K562 (cell line): ENCODE measurements around the gene FNBP1. TPM values are rescaled to one million over a fixed set of nuclear protein-coding genes. Genes with fewer than 3 reads are reported as not detected.

Source experiments
- C11orf30 ChIP-seq: fragments of 450-650 bp; IDR thresholded peaks from 2 replicates; pipeline ENCODE4 v1.6.1; 2016; ENCODE audit warnings: low read depth, mild to moderate bottlenecking
- DPF2 ChIP-seq: fragments of 450-650 bp; IDR thresholded peaks from 2 replicates; pipeline ENCODE4 v1.6.1; 2016
- E2F4 ChIP-seq: sonication (generic); formaldehyde crosslinking; IDR thresholded peaks from 2 replicates; pipeline ENCODE4 v1.8.0; 2022; ENCODE audit warnings: mild to moderate bottlenecking, low read depth, missing genetic modification reagents
- ELK3 ChIP-seq: fragments of 450-650 bp; formaldehyde crosslinking; IDR thresholded peaks from 2 replicates; pipeline ENCODE4 v1.4.0; 2020; ENCODE audit warnings: mild to moderate bottlenecking
- ETV1 ChIP-seq: fragments of 450-650 bp; conservative IDR thresholded peaks from 2 replicates; pipeline ENCODE4 v1.6.1; 2016; ENCODE audit warnings: missing genetic modification characterization, control low read depth, low read depth, missing compliant biosample characterization
- FOXA3 ChIP-seq, 2 experiments: fragments of 450-650 bp in 1 of 2; sonication (generic) in 1 of 2; formaldehyde crosslinking; IDR thresholded peaks in 1 of 2; conservative IDR thresholded peaks in 1 of 2; 2 replicates each; pipeline versions ENCODE4 v1.4.0 to v1.8.0; 2020 to 2022; ENCODE audit warnings: mild to moderate bottlenecking in 2 of 2, missing genetic modification reagents in 1 of 2
- GTF2A2 ChIP-seq: IDR thresholded peaks from 2 replicates; pipeline ENCODE4 v1.6.1; 2016; ENCODE audit warnings: mild to moderate bottlenecking, missing genetic modification characterization, missing compliant biosample characterization
- KDM2B ChIP-seq: fragments of 250-450 bp; sonication (Bioruptor Pico); IDR thresholded peaks from 2 replicates; pipeline ENCODE4 v1.8.0; 2021; ENCODE audit warnings: mild to moderate bottlenecking, moderate library complexity
- KLF13 ChIP-seq: fragments of 450-650 bp; IDR thresholded peaks from 2 replicates; pipeline ENCODE4 v1.6.1; 2016; ENCODE audit warnings: missing genetic modification characterization, low read depth, mild to moderate bottlenecking, missing compliant biosample characterization, moderate library complexity, borderline replicate concordance
- LARP7 ChIP-seq: fragments of 450-650 bp; IDR thresholded peaks from 2 replicates; pipeline ENCODE4 v1.6.1; 2016
- MAFF ChIP-seq: IDR thresholded peaks from 2 replicates; pipeline ENCODE4 v1.6.1; 2012; ENCODE audit warnings: low read length, improper control_type of control experiment
- MITF ChIP-seq: IDR thresholded peaks from 2 replicates; pipeline ENCODE4 v1.6.1; 2014; ENCODE audit warnings: antibody characterized with exemption
- MTA3 ChIP-seq: fragments of 450-650 bp; formaldehyde crosslinking; IDR thresholded peaks from 2 replicates; pipeline ENCODE4 v1.6.1; 2017; ENCODE audit warnings: mild to moderate bottlenecking, borderline replicate concordance
- POLR2A ChIP-seq: fragments of 450-650 bp; conservative IDR thresholded peaks from 2 replicates; pipeline ENCODE4 v1.6.1; 2016
- RAD21 ChIP-seq, 2 experiments: fragments of 250-450 bp in 1 of 2; fragments of 450-650 bp in 1 of 2; sonication (Bioruptor Pico) in 1 of 2; formaldehyde crosslinking in 1 of 2; IDR thresholded peaks in 1 of 2; conservative IDR thresholded peaks in 1 of 2; 2 replicates each; pipeline versions ENCODE4 v1.4.0 to v1.8.0; 2020 to 2022; ENCODE audit warnings: mild to moderate bottlenecking in 2 of 2, moderate library complexity in 1 of 2
- RUNX1 ChIP-seq: sonication (generic); IDR thresholded peaks from 2 replicates; pipeline ENCODE4 v1.6.1; 2016; ENCODE audit warnings: antibody characterized with exemption, low read depth
- SRSF7 ChIP-seq: fragments of 200-400 bp; formaldehyde crosslinking; optimal IDR thresholded peaks from 2 replicates; pipeline ENCODE3; 2017; ENCODE audit warnings: mild to moderate bottlenecking, low read depth, low read length
- ZBTB5 ChIP-seq: fragments of 450-650 bp; IDR thresholded peaks from 2 replicates; pipeline ENCODE4 v1.6.1; 2017; ENCODE audit warnings: antibody characterized with exemption
- ZBTB7A ChIP-seq: IDR thresholded peaks from 2 replicates; pipeline ENCODE4 v1.6.1; 2011; ENCODE audit warnings: low read depth, mild to moderate bottlenecking, low read length, moderate library complexity, borderline replicate concordance; ENCODE audit not compliant: control insufficient read depth
- ZFPM2 ChIP-seq: fragments of 250-450 bp; sonication (Bioruptor Pico); IDR thresholded peaks from 2 replicates; pipeline ENCODE4 v1.5.1; 2022; ENCODE audit warnings: mild to moderate bottlenecking
- ZNF146 ChIP-seq: IDR thresholded peaks from one replicate; pipeline ENCODE4 v1.6.1; 2018; ENCODE audit warnings: missing compliant biosample characterization; ENCODE audit not compliant: unreplicated experiment
- ZNF316 ChIP-seq: fragments of 450-650 bp; IDR thresholded peaks from 2 replicates; pipeline ENCODE4 v1.6.1; 2016
- ZNF445 ChIP-seq: fragments of 250-450 bp; sonication (Bioruptor Pico); IDR thresholded peaks from 2 replicates; pipeline ENCODE4 v1.4.0; 2020; ENCODE audit warnings: low read depth, mild to moderate bottlenecking, moderate library complexity
- ZNF561 ChIP-seq: fragments of 450-650 bp; formaldehyde crosslinking; conservative IDR thresholded peaks from 2 replicates; pipeline ENCODE4 v1.4.0; 2020; ENCODE audit warnings: mild to moderate bottlenecking, moderate library complexity
- polyA plus RNA-seq, 8 experiments: library from polyadenylated mRNA; depleted of rRNA in 4 of 8; stranded (reverse) in 5 of 8; unstranded in 3 of 8; fragments of >200 nt; fragmentation: Nextera tagmentation in 2 of 8; fragmentation: Illumina TruSeq in 1 of 8; extraction: Ambion mirVana in 2 of 8; extraction: Trizol in 1 of 8; gene quantifications; 2 replicates each; pipeline versions ENCODE4 v1.2.1 to v1.2.3, GENCODE V29; 2011 to 2014; ENCODE audit warnings: inconsistent platforms in 1 of 8, missing spikeins in 1 of 8
- total RNA-seq, 7 experiments: library from RNA; depleted of rRNA in 6 of 7; stranded (reverse); fragments of >200 nt in 6 of 7; fragmentation: Illumina TruSeq in 2 of 7; extraction: Trizol in 2 of 7; gene quantifications; 2 replicates each; pipeline versions ENCODE4 v1.2.1 to v1.2.3, GENCODE V29; 2011 to 2021; ENCODE audit warnings: low replicate concordance in 1 of 7

FNBP1 gene
- total and polyA plus RNA-seq, 9 of the 15 experiments (the other 6 are each of a cell fraction or from before 2014, with no cell fraction given) = 1.8 to 14.9 (median 7.6) TPM

DNA sequence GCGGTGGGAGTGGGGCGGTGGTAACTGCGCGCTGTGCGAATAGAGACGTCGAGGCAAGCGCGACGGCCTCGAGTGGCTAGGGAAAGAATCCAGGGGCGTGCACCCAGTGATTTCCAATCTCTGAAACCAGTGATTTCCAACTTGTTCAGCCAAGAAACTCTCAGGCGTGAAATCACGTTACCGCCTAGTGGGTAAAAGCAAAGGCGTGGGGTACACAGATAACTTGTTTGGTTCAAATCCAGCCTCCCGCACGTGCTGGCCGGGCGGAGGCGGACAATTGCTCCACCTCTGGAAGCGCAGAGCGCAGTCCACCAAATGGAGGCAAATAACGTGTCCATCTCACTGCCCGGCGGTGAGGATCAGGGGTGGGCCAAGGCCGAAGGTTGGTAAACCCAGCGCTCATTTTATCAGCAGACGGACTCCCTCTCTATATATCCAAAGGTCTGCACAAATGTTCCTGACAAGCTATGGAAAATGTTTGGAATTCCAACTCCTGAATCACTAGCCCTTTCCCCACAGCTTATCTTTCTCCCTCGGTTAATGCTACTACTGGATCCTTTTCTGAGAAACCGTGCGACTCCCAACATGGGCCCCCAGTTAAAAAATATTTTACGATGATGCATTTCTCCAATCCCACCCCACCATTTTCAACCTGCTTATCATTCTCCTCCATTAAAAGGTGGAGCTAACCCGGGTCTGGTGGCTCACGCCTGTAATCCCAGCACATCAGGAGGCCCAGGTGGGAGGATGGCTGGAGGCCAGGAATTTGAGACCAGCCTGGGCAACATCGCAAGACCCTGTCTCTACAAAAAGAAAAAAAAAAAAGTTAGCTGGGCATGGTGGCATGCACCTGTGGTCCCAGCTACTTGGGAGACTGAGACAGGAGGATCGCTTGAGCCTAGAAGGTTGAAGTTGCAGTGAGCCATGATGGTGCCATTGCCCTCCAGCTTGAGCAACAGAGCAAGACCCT is 950 bp upstream of the FNBP1 start (continued):
- TF ChIP-seq RAD21 (CRISPR knock-in tag; conservative IDR thresholded peaks at IDR 0.05 in 1 of 2, IDR thresholded peaks at IDR 0.05 in 1 of 2) (peak; percentile 12 to 28; a peak in 1 of 4 replicates), MITF (no peak), KDM2B (peak; percentile 42), ETV1 (no peak), ZFPM2 (no peak), RUNX1 (no peak), E2F4 (no peak), POLR2A (no peak), LARP7 (no peak), ZBTB7A (no peak), ZNF316 (no peak), DPF2 (no peak), ZNF561 (no peak), ZNF445 (no peak), ELK3 (no peak), C11orf30 (no peak), MTA3 (no peak), KLF13 (tag) (peak; percentile 13; the same call in 1 of the 2 replicates), ZBTB5 (no peak), FOXA3 (CRISPR knock-in tag; conservative IDR thresholded peaks at IDR 0.05 in 1 of 2, IDR thresholded peaks at IDR 0.05 in 1 of 2) (no peak), SRSF7 (no peak), GTF2A2 (no peak), MAFF (no peak), ZNF146 (CRISPR knock-in tag) (no peak)
